ENCODE data around the gene SERPINE1. TPM values are rescaled to one million over a fixed set of nuclear protein-coding genes. Genes with fewer than 3 reads are reported as not detected.
A peak's percentile ranks its signal among the peaks of the same experiment; 100 is the strongest.

Gene SERPINE1
- polyA plus RNA-seq, 1 experiment = 356 TPM

DNA sequence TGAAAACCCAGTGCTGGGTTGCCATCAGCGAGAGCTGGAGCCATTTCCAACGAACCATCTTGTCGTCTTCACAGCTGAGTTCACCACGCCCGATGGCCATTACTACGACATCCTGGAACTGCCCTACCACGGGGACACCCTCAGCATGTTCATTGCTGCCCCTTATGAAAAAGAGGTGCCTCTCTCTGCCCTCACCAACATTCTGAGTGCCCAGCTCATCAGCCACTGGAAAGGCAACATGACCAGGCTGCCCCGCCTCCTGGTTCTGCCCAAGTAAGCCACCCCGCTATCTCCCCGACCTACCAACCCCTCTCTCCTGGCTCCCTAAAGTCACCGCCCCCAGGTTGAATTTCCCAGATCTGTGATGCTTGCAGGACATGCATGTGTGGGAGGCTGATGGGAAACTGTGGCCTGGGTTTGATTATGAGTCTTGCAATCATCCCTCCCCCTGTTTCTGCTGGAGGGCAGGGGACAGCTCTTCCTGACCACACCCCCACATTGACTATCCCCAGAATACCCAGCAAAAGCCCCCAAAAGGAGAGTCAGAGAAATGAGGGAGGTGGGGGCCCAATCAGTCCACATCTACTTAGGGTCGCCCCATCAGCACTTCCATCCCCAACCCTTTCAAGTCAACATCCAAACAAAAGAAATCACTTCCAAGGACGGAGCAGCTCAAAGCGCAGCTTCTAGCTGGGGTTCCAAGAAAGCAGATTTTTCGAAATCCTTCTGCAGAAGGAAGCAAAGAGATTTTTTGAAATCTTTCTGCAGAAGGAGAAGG, 6.9 kb downstream of the SERPINE1 start:
- TF ChIP-seq, protein P1, sequence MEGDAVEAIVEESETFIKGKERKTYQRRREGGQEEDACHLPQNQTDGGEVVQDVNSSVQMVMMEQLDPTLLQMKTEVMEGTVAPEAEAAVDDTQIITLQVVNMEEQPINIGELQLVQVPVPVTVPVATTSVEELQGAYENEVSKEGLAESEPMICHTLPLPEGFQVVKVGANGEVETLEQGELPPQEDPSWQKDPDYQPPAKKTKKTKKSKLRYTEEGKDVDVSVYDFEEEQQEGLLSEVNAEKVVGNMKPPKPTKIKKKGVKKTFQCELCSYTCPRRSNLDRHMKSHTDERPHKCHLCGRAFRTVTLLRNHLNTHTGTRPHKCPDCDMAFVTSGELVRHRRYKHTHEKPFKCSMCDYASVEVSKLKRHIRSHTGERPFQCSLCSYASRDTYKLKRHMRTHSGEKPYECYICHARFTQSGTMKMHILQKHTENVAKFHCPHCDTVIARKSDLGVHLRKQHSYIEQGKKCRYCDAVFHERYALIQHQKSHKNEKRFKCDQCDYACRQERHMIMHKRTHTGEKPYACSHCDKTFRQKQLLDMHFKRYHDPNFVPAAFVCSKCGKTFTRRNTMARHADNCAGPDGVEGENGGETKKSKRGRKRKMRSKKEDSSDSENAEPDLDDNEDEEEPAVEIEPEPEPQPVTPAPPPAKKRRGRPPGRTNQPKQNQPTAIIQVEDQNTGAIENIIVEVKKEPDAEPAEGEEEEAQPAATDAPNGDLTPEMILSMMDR (IDR thresholded peaks at IDR 0.05; ENCODE audit: low read depth, low read length) = no peak
- Histone ChIP-seq H3K27ac (ENCODE audit: low read depth, low read length) (peak overlapping the region; percentile 52), H3K4me3 (ENCODE audit: low read depth, low read length) (0 out of 2 replicates have a peak overlapping the region, but pooled peaks have one; percentile 2), H3K27me3 (ENCODE audit: control insufficient read depth, insufficient read depth, low read length) (no peaks in the 10 kb centered on the region), H3K9me3 (ENCODE audit: control insufficient read depth, insufficient read depth, low read length) (peaks cover 3% of the 10 kb centered on the region; the same call in 1 of the 2 replicates)
- POLR2A ChIA-PET = interaction anchor here (0.9 to 2.9 kb wide), 6 partner anchors 11 to 48 kb away, joined by 3 to 12 read pairs (median 4); partner anchors contain the start of gene TRIM56
- no peak for DNase-seq (ENCODE audit: low read depth, low spot score)
- CTCF ChIA-PET = interaction anchor here (1.7 to 3.1 kb wide), 4 partner anchors 10 to 59 kb away, joined by 5 to 26 read pairs (median 10); no protein-coding TSS in a partner anchor

DNA sequence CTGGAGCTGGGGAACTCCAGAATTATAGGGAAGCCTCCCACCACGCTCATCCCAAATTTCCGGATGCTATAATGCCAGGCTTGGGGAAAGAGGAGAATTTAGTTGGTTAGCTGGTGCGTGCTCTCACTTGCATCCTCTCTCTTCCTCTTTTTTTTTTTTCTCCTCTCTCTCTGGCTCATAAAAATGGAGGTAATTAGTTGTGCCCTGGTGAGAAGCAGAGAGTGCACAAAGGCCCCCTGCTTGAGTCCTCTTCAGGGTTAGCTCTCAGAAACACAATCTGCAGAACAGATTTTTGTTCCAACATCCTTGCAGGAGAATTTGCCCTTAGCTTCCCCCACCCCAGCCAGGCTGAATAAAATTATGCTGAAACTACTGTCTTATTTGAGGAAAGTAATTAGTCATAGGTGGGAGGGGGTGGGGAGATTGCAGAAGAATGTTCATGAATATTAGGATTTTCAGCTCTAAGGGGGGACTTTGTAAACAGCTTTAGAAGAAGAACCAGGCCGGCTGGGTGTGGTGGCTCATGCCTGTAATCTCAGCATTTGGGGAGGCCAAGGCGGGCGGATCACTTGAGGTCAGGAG, 7.6 kb downstream of the SERPINE1 start:
- POLR2A ChIA-PET = interaction anchor here (0.5 to 2.9 kb wide), 8 partner anchors 12 to 49 kb away, joined by 3 to 12 read pairs (median 4); partner anchors contain the start of gene TRIM56
- H3K27ac ChIP-seq (ENCODE audit: low read depth, low read length) = peak overlapping the region; percentile 34
- H3K27me3 ChIP-seq (ENCODE audit: control insufficient read depth, insufficient read depth, low read length) = no peaks in the 10 kb centered on the region
- H3K9me3 ChIP-seq (ENCODE audit: control insufficient read depth, insufficient read depth, low read length) = peaks cover 3% of the 10 kb centered on the region; the same call in 1 of the 2 replicates
- DNase-seq (ENCODE audit: low read depth, low spot score) = no peak
- CTCF ChIA-PET = interaction anchor here (0.7 to 3.1 kb wide), 5 partner anchors 10 to 58 kb away, joined by 5 to 26 read pairs (median 10); partner anchors contain the start of gene AP1S1
- no peak overlapping the region for H3K4me3 ChIP-seq (ENCODE audit: low read depth, low read length)
- TF ChIP-seq, protein P1 (IDR thresholded peaks at IDR 0.05; ENCODE audit: low read depth, low read length) = no peak

DNA sequence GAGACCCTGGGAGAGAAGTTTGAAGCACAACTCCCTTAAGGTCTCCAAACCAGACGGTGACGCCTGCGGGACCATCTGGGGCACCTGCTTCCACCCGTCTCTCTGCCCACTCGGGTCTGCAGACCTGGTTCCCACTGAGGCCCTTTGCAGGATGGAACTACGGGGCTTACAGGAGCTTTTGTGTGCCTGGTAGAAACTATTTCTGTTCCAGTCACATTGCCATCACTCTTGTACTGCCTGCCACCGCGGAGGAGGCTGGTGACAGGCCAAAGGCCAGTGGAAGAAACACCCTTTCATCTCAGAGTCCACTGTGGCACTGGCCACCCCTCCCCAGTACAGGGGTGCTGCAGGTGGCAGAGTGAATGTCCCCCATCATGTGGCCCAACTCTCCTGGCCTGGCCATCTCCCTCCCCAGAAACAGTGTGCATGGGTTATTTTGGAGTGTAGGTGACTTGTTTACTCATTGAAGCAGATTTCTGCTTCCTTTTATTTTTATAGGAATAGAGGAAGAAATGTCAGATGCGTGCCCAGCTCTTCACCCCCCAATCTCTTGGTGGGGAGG, 10.8 kb downstream of the SERPINE1 start:
- ChIA-PET POLR2A (interaction anchor here (1.1 kb wide), 1 partner anchor 20 kb away, joined by 4 read pairs; no protein-coding TSS in a partner anchor), CTCF (interaction anchor here (0.6 to 3.2 kb wide), 7 partner anchors 10 to 53 kb away, joined by 3 to 12 read pairs (median 3); partner anchors contain the start of genes SERPINE1, TRIM56 and VGF)
- no peak for DNase-seq (ENCODE audit: low read depth, low spot score)
- TF ChIP-seq, protein P1 (IDR thresholded peaks at IDR 0.05; ENCODE audit: low read depth, low read length) = no peak
- peak overlapping the region; percentile 81 for H3K27ac ChIP-seq (ENCODE audit: low read depth, low read length)
- H3K27me3 ChIP-seq (ENCODE audit: control insufficient read depth, insufficient read depth, low read length) = no peaks in the 10 kb centered on the region
- no peak overlapping the region for H3K4me3 ChIP-seq (ENCODE audit: low read depth, low read length)
- no peaks in the 10 kb centered on the region for H3K9me3 ChIP-seq (ENCODE audit: control insufficient read depth, insufficient read depth, low read length)

DNA sequence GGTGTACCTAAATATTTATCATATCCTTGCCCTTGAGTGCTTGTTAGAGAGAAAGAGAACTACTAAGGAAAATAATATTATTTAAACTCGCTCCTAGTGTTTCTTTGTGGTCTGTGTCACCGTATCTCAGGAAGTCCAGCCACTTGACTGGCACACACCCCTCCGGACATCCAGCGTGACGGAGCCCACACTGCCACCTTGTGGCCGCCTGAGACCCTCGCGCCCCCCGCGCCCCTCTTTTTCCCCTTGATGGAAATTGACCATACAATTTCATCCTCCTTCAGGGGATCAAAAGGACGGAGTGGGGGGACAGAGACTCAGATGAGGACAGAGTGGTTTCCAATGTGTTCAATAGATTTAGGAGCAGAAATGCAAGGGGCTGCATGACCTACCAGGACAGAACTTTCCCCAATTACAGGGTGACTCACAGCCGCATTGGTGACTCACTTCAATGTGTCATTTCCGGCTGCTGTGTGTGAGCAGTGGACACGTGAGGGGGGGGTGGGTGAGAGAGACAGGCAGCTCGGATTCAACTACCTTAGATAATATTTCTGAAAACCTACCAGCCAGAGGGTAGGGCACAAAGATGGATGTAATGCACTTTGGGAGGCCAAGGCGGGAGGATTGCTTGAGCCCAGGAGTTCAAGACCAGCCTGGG, 11.4 kb downstream of the SERPINE1 start:
- POLR2A ChIA-PET = interaction anchor here (0.5 to 1.1 kb wide), 3 partner anchors 12 to 21 kb away, joined by 4 to 12 read pairs (median 5); partner anchors contain the start of gene SERPINE1

More for the DNA sequence above, 11.4 kb downstream of the SERPINE1 start:
- peak; percentile 89 for DNase-seq (ENCODE audit: low read depth, low spot score)
- H3K9me3 ChIP-seq (ENCODE audit: control insufficient read depth, insufficient read depth, low read length) = no peaks in the 10 kb centered on the region
- peak overlapping the region; percentile 81 for H3K27ac ChIP-seq (ENCODE audit: low read depth, low read length)
- CTCF ChIA-PET = interaction anchor here (0.6 to 3.2 kb wide), 8 partner anchors 9 to 54 kb away, joined by 3 to 12 read pairs (median 4); partner anchors contain the start of genes SERPINE1, TRIM56 and VGF
- TF ChIP-seq, protein P1 (IDR thresholded peaks at IDR 0.05; ENCODE audit: low read depth, low read length) = peak; percentile 69
- H3K27me3 ChIP-seq (ENCODE audit: control insufficient read depth, insufficient read depth, low read length) = no peaks in the 10 kb centered on the region
- H3K4me3 ChIP-seq (ENCODE audit: low read depth, low read length) = no peak overlapping the region

All from AG04450 (cell line).